HCEC 1CT (cell line): Measurements from ENCODE around the gene MECR.
"Not testable (repeated sequence)": the region's sequence is repeated elsewhere in the genome, so short reads cannot be mapped to it uniquely, and the experiment has no call there.

Experiments used
- DNase-seq: peaks from one replicate; pipeline ENCODE4 v3.0.0-alpha.2; 2017

MECR gene

DNA sequence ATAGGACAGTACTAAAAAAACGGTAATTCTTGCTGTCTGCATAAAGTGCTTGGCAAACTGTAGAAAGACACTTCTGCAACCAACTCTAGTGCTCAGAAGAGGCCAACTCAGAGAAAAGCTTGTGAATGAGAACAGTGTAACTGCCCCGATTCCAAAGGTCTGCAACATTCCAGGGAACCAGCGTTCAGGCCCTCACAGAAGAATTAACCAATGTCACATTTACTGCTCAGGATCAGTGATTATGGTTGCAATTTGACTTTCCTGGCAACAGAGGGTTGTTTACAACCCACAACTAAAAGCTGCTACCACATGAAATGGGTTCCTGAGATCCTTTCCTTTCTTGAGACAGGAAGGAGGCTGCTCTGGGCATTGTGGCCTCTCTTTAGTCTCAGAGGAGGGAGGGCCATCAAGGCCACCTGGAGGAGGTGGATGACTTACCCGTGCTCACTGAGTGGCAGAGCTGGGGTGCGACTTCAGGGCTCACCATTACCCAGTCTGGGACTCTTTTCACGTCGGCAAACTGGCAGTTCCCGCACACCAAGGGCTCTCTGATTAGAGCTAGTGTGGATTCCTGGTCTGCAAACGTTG, 64.3 kb downstream of the MECR start:
- DNase-seq: no peak

GRCh38 chr1:29164588-29164987, 66.1 kb downstream of the MECR start:
- DNase-seq: no peak

GRCh38 chr1:29162476-29163138, 68.1 kb downstream of the MECR start:
- no peak for DNase-seq

GRCh38 chr1:29162025-29162424, 68.7 kb downstream of the MECR start:
- DNase-seq: no peak

GRCh38 chr1:29159773-29160172, 71.0 kb downstream of the MECR start:
- DNase-seq: no peak

DNA sequence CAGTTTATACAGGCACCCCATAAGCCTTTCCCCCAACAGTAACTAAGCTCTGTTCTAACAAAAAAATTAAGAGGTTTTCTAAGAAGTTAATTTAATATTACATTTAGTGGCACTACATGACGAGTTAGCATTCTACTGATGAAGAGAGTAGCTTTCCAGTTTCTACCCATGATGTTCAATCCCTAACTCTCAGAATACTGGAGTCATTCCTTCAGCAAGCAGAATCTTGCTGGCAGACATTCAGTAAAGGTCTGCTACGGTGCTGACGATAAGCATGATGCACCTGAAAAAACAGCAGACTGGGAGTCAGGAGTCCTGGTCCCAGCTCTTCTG, 73.5 kb downstream of the MECR start:
- DNase-seq: no peak

DNA sequence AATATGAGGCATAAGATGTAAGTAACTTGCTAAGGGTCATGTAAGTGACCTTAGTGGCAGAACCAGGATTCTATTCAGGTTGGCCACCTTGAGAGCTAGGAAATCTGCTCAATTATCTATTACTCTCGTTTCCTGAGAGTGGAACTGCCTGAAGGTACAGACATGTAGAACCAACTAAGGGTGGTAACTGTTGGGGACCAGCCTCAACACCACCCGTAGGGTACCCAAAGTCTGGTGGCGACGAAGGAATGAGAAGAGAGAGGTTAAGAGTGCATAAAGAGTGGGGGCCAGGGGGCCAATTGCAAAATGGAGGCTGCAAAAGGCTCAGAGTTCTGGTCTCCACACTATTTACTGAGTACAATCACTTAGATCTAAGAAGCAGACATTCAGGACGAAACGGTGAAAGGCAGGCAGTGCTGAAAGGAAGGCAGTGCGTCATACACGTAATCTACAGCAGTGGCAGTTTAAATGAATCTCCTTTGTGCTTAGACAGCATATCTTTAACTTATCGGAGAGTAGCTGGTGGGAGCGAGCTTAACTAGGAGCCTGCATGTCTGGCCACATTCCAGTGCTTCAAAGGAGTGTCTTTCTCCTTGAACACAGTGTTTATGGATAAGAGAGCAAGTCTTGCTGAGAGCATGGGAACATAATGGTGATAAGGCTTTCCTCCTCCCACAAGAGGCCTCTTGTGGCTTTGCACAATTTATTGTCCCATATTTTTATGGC, 74.0 kb downstream of the MECR start:
- no peak for DNase-seq

DNA sequence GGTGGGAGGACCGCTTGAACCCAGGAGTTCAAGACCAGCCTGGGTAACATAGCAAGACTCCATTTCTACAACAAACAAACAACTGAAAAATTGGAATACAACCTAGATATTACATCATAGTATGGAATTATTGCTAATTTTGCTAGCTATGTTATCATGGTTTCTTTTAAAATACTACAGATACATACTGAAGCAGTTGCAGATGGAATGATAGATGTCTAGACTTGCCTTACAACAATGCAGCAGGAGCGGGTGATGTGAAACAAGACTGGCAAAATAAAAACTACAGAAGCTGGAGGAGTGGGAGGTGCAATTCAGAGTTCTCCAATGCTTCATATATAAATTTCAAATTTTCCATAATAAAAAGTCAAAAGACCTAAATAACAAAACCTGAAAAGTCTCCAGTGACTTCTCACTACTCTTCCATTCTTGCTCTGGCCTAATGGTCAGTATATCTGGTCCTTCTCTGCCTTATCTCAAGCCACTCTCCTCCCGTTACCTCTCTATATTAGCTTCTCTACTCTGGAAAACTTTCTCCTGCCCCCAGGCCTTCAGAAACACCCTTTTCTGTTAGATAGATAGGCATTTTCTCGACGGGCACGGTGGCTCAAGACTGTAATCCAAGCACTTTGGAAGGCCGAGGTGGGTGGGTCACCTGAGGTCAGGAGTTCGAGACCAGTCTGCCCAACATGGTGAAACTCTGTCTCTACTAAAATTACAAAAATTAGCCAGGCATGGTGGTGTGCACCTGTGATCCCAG, 78.5 kb downstream of the MECR start:
- DNase-seq: no peak

DNA sequence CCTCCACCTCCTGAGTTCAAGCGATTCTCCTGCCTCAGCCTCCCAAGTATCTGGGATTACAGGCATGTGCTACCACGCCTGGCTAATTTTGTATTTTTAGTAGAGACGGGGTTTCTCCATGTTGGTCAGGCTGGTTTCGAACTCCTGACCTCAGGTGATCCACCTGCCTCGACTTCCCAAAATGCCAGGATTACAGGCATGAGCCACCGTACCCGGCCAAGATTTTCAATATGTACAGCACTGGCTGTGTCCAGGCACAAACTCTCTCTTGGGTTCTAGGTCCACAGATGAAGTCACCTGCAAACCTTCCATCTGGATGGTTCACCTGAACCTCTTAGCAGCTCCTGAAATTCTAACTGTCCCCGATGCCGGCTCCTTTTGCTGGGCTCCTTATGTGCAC, 80.4 kb downstream of the MECR start:
- DNase-seq: not testable (repeated sequence)

GRCh38 chr1:29148656-29149491, 81.9 kb downstream of the MECR start:
- DNase-seq: no peak

DNA sequence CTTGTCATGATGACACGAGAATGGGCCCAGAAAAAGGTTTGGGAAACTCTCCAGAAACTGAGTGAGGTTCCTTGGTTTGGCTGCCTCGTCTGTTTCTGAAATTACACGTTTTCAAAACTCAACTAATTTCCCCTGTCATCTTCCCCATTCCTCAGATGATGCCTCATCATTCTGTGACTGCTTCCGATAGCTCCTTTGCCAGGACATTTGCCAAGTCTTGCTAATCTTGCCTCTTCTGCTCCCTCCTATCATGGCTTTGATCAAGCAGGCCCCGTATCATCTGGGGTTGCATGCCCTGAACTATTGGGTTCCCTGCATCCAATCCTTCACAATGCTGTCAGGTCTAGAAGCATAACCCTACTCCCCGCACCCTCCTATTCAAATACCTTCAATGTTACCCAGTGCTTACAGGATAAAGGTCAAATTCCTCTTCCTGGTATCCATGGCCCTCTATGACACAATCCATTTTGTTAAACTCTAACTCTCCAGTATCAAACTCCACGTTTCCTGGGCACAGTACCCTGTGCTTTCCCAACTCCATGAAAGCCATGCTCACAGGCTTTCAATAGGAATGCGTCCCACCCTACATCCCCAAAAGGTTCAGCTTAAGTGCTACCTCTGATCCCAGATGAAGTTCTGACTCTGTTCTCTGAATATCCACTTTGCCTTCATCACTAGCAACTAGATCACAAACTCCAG, 84.8 kb downstream of the MECR start:
- DNase-seq: peak; percentile 86

DNA sequence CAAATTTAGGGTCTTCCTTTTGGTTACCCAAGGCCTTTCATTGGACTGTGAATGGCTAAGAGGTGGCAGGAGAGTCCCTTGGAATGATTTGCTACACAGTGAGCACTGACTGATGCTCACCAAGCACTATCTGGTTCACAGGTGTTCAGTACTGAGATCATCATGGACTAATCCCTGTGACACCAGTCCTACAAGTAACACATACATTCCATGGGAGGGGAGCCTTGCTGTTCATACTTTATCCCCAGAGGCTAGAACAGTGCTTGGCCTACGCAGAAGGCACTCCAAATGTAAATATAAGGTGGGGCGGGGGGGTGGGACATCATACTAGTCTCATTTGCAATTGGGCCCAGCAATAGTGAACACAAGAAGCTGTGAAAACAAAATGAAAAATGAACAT, 86.6 kb downstream of the MECR start:
- DNase-seq: no peak

- DNase-seq: no peak
Measured at GRCh38 chr1:29142714-29143113, 88.0 kb downstream of the MECR start.
